Activated CD4-positive, alpha-beta T cell treated with anti-CD3 and anti-CD28 coated beads, Interleukin-2, amount 10 ng/mL, durations not matched to agents 24 days and 14 days (primary cell): ENCODE measurements around the gene BEAN1. TPM values are rescaled to one million over a fixed set of nuclear protein-coding genes. Genes with fewer than 3 reads are reported as not detected.

ENCODE experiments used
- DNase-seq: peaks from one replicate; pipeline ENCODE4 v3.0.0; 2022
- H3K27ac Mint-ChIP-seq: one replicate; pipeline ENCODE4 v1.8.0; 2022; ENCODE audit warnings: mild to moderate bottlenecking, mixed read lengths
- H3K27me3 Mint-ChIP-seq: one replicate; pipeline ENCODE4 v1.8.0; 2022; ENCODE audit warnings: mixed read lengths
- H3K36me3 Mint-ChIP-seq: one replicate; pipeline ENCODE4 v1.8.0; 2022; ENCODE audit warnings: low read depth, mild to moderate bottlenecking, mixed read lengths
- H3K4me1 Mint-ChIP-seq: one replicate; pipeline ENCODE4 v1.8.0; 2021; ENCODE audit warnings: mixed read lengths
- H3K4me3 Mint-ChIP-seq: one replicate; pipeline ENCODE4 v1.8.0; 2022; ENCODE audit warnings: mild to moderate bottlenecking, moderate library complexity, mixed read lengths
- H3K9me3 Mint-ChIP-seq: one replicate; pipeline ENCODE4 v1.8.0; 2021; ENCODE audit warnings: mixed read lengths
- intact Hi-C: fragments of 100-400 bp; cut with micrococcal nuclease; formaldehyde crosslinking; loops from one replicate; pipeline ENCODE4 v1.15.1; 2023
- total RNA-seq: library from RNA; stranded (reverse); gene quantifications from 2 replicates; pipeline ENCODE4 v1.2.3, GENCODE V29; 2022

Gene BEAN1
- total RNA-seq, 1 donor from 2014 or later = not detected

GRCh38 chr16:66469947-66470546, 43.0 kb downstream of the BEAN1 start:
- Mint-ChIP-seq H3K27me3 (peaks cover 8% of the 10 kb centered on the region), H3K9me3 (no peaks in the 10 kb centered on the region)
- intact Hi-C loops = no loop called here

GRCh38 chr16:66470556-66470955, 43.5 kb downstream of the BEAN1 start:
- Mint-ChIP-seq H3K4me3 (no peak overlapping the region), H3K27ac (no peak overlapping the region), H3K36me3 (peaks cover 1% of the 10 kb centered on the region), H3K9me3 (no peaks in the 10 kb centered on the region), H3K4me1 (peaks cover 13% of the 10 kb centered on the region), H3K27me3 (peaks cover 5% of the 10 kb centered on the region)
- intact Hi-C loops = no loop called here
- no peak for DNase-seq

More at GRCh38 chr16:66469947-66470546, 43.0 kb downstream of the BEAN1 start:
- H3K36me3 Mint-ChIP-seq = peaks cover 1% of the 10 kb centered on the region
- H3K27ac Mint-ChIP-seq = no peak overlapping the region
- H3K4me1 Mint-ChIP-seq = peaks cover 13% of the 10 kb centered on the region
- no peak for DNase-seq
- no peak overlapping the region for H3K4me3 Mint-ChIP-seq

- Mint-ChIP-seq H3K4me3 (no peak overlapping the region), H3K36me3 (peaks cover under 1% of the 10 kb centered on the region), H3K27ac (no peak overlapping the region), H3K9me3 (no peaks in the 10 kb centered on the region), H3K4me1 (peaks cover 15% of the 10 kb centered on the region), H3K27me3 (peaks cover 2% of the 10 kb centered on the region)
- intact Hi-C loops = no loop called here
- no peak for DNase-seq
Observed at GRCh38 chr16:66471264-66471663, 44.2 kb downstream of the BEAN1 start.

- Mint-ChIP-seq H3K9me3 (no peaks in the 10 kb centered on the region), H3K36me3 (no peaks in the 10 kb centered on the region), H3K4me3 (no peak overlapping the region), H3K4me1 (peaks cover 19% of the 10 kb centered on the region), H3K27me3 (no peaks in the 10 kb centered on the region), H3K27ac (no peak overlapping the region)
- no peak for DNase-seq
- intact Hi-C loops = no loop called here
Observed at GRCh38 chr16:66471716-66472393, 44.8 kb downstream of the BEAN1 start.

- intact Hi-C loops = no loop called here
- Mint-ChIP-seq H3K4me3 (no peak overlapping the region), H3K9me3 (no peaks in the 10 kb centered on the region), H3K27me3 (no peaks in the 10 kb centered on the region), H3K27ac (no peak overlapping the region), H3K4me1 (peaks cover 23% of the 10 kb centered on the region), H3K36me3 (no peaks in the 10 kb centered on the region)
- no peak for DNase-seq
Observed at GRCh38 chr16:66473051-66473571, 46.0 kb downstream of the BEAN1 start.

GRCh38 chr16:66473654-66474519, 46.8 kb downstream of the BEAN1 start:
- Mint-ChIP-seq H3K4me3 (peak overlapping the region; percentile 19), H3K36me3 (no peaks in the 10 kb centered on the region), H3K27me3 (no peaks in the 10 kb centered on the region), H3K4me1 (peaks cover 28% of the 10 kb centered on the region), H3K9me3 (no peaks in the 10 kb centered on the region), H3K27ac (peak overlapping the region; percentile 27)
- intact Hi-C loops = loop anchor here (2.0 kb wide), 1 partner anchor 67 kb away; no protein-coding TSS in a partner anchor
- DNase-seq = no peak

GRCh38 chr16:66474750-66475199, 47.7 kb downstream of the BEAN1 start:
- Mint-ChIP-seq H3K27me3 (no peaks in the 10 kb centered on the region), H3K9me3 (no peaks in the 10 kb centered on the region), H3K4me1 (peaks cover 31% of the 10 kb centered on the region), H3K36me3 (no peaks in the 10 kb centered on the region), H3K4me3 (peak overlapping the region; percentile 10), H3K27ac (peak overlapping the region; percentile 77)
- intact Hi-C loops = loop anchor here (2.0 to 5.0 kb wide), 2 partner anchors 68 to 133 kb away; no protein-coding TSS in a partner anchor
- DNase-seq = peak; percentile 90

- H3K36me3 Mint-ChIP-seq = no peaks in the 10 kb centered on the region
- H3K9me3 Mint-ChIP-seq = no peaks in the 10 kb centered on the region
- H3K27ac Mint-ChIP-seq = no peak overlapping the region
- intact Hi-C loops = loop anchor here (2.0 to 5.0 kb wide), 2 partner anchors 68 to 132 kb away; no protein-coding TSS in a partner anchor
- H3K4me3 Mint-ChIP-seq = no peak overlapping the region
- DNase-seq = no peak
- no peaks in the 10 kb centered on the region for H3K27me3 Mint-ChIP-seq
- peaks cover 31% of the 10 kb centered on the region for H3K4me1 Mint-ChIP-seq
Observed at GRCh38 chr16:66475232-66475631, 48.1 kb downstream of the BEAN1 start.

GRCh38 chr16:66476328-66477027, 49.4 kb downstream of the BEAN1 start:
- Mint-ChIP-seq H3K27ac (peak overlapping the region; percentile 66), H3K4me3 (no peak overlapping the region), H3K27me3 (no peaks in the 10 kb centered on the region), H3K36me3 (no peaks in the 10 kb centered on the region), H3K9me3 (no peaks in the 10 kb centered on the region), H3K4me1 (peaks cover 31% of the 10 kb centered on the region)
- intact Hi-C loops = loop anchor here (5.0 kb wide), 1 partner anchor 131 kb away; no protein-coding TSS in a partner anchor
- peak; percentile 86 for DNase-seq

GRCh38 chr16:66477028-66477515, 50.0 kb downstream of the BEAN1 start:
- no peaks in the 10 kb centered on the region for H3K36me3 Mint-ChIP-seq
- H3K4me1 Mint-ChIP-seq = peaks cover 31% of the 10 kb centered on the region
- peak overlapping the region; percentile 66 for H3K27ac Mint-ChIP-seq
- no peaks in the 10 kb centered on the region for H3K27me3 Mint-ChIP-seq
- no peak for DNase-seq
- intact Hi-C loops = loop anchor here (5.0 kb wide), 1 partner anchor 130 kb away; no protein-coding TSS in a partner anchor
- no peak overlapping the region for H3K4me3 Mint-ChIP-seq
- H3K9me3 Mint-ChIP-seq = no peaks in the 10 kb centered on the region

- no peaks in the 10 kb centered on the region for H3K27me3 Mint-ChIP-seq
- H3K4me3 Mint-ChIP-seq = no peak overlapping the region
- no peaks in the 10 kb centered on the region for H3K36me3 Mint-ChIP-seq
- intact Hi-C loops = loop anchor here (1.0 to 5.0 kb wide), 4 partner anchors 38 to 128 kb away; no protein-coding TSS in a partner anchor
- peak; percentile 93 for DNase-seq
- peak overlapping the region; percentile 82 for H3K27ac Mint-ChIP-seq
- H3K4me1 Mint-ChIP-seq = peaks cover 40% of the 10 kb centered on the region
- no peaks in the 10 kb centered on the region for H3K9me3 Mint-ChIP-seq
Observed at GRCh38 chr16:66478733-66479511, 51.8 kb downstream of the BEAN1 start.

- Mint-ChIP-seq H3K9me3 (no peaks in the 10 kb centered on the region), H3K4me1 (peaks cover 38% of the 10 kb centered on the region), H3K36me3 (no peaks in the 10 kb centered on the region), H3K27me3 (no peaks in the 10 kb centered on the region), H3K4me3 (no peak overlapping the region), H3K27ac (peak overlapping the region; percentile 66)
- intact Hi-C loops = loop anchor here (5.0 kb wide), 1 partner anchor 128 kb away; no protein-coding TSS in a partner anchor
- DNase-seq = no peak
Observed at GRCh38 chr16:66479661-66480264, 52.7 kb downstream of the BEAN1 start.
